ENCODE data around the gene CIDEB. TPM values are rescaled to one million over a fixed set of nuclear protein-coding genes. Genes with fewer than 3 reads are reported as not detected.

CIDEB gene
- polyA plus RNA-seq, 1 donor from 2014 or later = not detected

DNA sequence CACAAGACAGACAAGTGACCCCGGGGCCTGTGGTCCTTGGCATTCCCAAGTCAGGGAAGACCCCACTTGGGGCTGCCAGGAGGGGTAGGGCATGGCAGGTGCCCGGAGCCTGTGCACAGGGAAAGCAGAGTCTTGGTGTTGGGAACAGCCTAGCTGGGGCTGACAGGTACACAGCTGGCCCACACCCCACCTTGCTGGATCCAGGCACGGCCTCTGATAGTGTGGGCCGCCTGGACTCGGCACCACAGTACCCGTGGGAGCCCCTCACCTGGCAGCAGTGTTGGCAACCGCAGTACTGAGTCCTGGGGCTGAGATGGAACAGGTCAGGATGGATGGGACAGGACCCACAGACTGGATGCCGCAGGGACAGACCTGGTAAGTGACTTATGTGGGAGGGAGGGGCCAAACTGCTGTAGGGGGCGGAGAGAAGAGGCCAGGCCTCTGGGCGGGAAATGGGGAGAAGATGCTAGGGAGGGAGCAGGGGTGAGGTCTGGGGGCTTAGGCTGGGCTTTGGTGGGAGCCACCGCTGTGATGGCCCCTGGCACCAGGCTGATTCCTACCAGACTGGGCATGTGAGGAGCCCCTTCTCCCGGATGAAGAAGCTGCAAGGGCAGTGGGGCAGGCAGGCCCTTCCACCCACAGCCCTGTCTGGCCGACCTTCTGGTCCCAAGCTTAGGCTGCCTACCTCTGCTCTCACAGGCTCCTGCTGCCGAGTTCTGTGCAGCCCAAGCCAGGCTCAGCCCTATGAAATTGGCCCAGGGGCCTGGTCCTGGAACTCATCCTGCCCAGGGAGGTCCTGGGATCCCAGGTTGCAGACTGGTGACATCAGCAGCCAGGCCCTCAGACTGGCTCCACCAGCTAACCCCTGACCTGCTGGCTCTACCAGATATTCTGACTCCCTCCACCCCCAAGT lies 44.7 kb downstream of the CIDEB start, which contains the start of gene TGM1:
TSS of gene TGM1 (minus strand) at position 357 of the 913 bp plus-strand sequence. CDS start 825 bp downstream, outside the sequence.
- Histone ChIP-seq H3F3A (ENCODE audit: insufficient read depth, low read length, poor library complexity, severe bottlenecking) (no peaks in the 10 kb centered on the region), H3K4me2 (ENCODE audit: low read length) (no peak within 1 kb of the TSS), H3K9me2 (ENCODE audit: insufficient read depth, low read length) (no peaks in the 10 kb centered on the region), H3K79me2 (replicated peaks; ENCODE audit: insufficient read depth, low read length) (no peaks in the 10 kb centered on the region), H2AFZ (ENCODE audit: low read depth, low read length) (no peak within 1 kb of the TSS), H3K4me3 (ENCODE audit: low read length) (no peak within 1 kb of the TSS), H3K9ac (ENCODE audit: low read length) (no peak within 1 kb of the TSS), H3K27ac (ENCODE audit: low read length) (no peak within 1 kb of the TSS), H3K27me3 (ENCODE audit: insufficient read depth, low read depth, low read length) (no peaks in the 10 kb centered on the region), H4K20me1 (ENCODE audit: insufficient read depth) (no peaks in the 10 kb centered on the region), H3K36me3 (ENCODE audit: insufficient read depth, low read length) (no peaks in the 10 kb centered on the region), H3K9me3 (ENCODE audit: low read length) (no peaks in the 10 kb centered on the region)
- TF ChIP-seq POLR2AphosphoS5 (IDR thresholded peaks at IDR 0.05) (no peak), EZH2 (IDR thresholded peaks at IDR 0.05; ENCODE audit: borderline replicate concordance, insufficient read depth, low read length, poor library complexity, severe bottlenecking) (no peak), TAF1 (IDR thresholded peaks at IDR 0.05; ENCODE audit: low read depth) (no peak), MXI1 (conservative IDR thresholded peaks at IDR 0.05; ENCODE audit: poor library complexity, severe bottlenecking) (no peak), SMC3 (conservative IDR thresholded peaks at IDR 0.05; ENCODE audit: poor library complexity) (no peak), EP300 (conservative IDR thresholded peaks at IDR 0.05; ENCODE audit: poor library complexity, severe bottlenecking) (no peak), RAD21 (conservative IDR thresholded peaks at IDR 0.05) (no peak)
- TF ChIP-seq, protein P1, sequence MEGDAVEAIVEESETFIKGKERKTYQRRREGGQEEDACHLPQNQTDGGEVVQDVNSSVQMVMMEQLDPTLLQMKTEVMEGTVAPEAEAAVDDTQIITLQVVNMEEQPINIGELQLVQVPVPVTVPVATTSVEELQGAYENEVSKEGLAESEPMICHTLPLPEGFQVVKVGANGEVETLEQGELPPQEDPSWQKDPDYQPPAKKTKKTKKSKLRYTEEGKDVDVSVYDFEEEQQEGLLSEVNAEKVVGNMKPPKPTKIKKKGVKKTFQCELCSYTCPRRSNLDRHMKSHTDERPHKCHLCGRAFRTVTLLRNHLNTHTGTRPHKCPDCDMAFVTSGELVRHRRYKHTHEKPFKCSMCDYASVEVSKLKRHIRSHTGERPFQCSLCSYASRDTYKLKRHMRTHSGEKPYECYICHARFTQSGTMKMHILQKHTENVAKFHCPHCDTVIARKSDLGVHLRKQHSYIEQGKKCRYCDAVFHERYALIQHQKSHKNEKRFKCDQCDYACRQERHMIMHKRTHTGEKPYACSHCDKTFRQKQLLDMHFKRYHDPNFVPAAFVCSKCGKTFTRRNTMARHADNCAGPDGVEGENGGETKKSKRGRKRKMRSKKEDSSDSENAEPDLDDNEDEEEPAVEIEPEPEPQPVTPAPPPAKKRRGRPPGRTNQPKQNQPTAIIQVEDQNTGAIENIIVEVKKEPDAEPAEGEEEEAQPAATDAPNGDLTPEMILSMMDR (IDR thresholded peaks at IDR 0.05; ENCODE audit: poor library complexity, severe bottlenecking) = no peak
- TF ChIP-seq, protein P2, sequence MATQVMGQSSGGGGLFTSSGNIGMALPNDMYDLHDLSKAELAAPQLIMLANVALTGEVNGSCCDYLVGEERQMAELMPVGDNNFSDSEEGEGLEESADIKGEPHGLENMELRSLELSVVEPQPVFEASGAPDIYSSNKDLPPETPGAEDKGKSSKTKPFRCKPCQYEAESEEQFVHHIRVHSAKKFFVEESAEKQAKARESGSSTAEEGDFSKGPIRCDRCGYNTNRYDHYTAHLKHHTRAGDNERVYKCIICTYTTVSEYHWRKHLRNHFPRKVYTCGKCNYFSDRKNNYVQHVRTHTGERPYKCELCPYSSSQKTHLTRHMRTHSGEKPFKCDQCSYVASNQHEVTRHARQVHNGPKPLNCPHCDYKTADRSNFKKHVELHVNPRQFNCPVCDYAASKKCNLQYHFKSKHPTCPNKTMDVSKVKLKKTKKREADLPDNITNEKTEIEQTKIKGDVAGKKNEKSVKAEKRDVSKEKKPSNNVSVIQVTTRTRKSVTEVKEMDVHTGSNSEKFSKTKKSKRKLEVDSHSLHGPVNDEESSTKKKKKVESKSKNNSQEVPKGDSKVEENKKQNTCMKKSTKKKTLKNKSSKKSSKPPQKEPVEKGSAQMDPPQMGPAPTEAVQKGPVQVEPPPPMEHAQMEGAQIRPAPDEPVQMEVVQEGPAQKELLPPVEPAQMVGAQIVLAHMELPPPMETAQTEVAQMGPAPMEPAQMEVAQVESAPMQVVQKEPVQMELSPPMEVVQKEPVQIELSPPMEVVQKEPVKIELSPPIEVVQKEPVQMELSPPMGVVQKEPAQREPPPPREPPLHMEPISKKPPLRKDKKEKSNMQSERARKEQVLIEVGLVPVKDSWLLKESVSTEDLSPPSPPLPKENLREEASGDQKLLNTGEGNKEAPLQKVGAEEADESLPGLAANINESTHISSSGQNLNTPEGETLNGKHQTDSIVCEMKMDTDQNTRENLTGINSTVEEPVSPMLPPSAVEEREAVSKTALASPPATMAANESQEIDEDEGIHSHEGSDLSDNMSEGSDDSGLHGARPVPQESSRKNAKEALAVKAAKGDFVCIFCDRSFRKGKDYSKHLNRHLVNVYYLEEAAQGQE (IDR thresholded peaks at IDR 0.05; ENCODE audit: borderline replicate concordance) = no peak

DNA sequence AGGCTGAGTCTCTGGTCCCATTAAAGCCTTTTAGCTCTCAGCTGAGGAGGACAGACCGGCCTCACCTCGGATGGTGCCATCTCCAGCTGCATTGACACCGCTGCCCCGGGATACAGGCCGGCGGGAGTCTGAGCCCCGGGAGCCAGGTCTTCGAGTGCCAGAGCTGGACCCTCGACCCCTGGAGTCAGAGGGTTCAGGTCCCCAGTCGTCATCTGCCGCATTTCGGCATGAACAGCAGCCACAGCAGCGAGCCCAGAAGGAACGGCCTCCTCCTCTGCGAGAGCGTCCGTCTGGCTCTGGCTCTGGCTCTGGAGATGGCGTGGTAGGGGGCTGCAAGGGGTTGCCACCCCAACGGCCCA lies 45.8 kb downstream of the CIDEB start:
- TF ChIP-seq, protein P2 (IDR thresholded peaks at IDR 0.05; ENCODE audit: borderline replicate concordance) = no peak
- TF ChIP-seq POLR2AphosphoS5 (IDR thresholded peaks at IDR 0.05) (no peak), SMC3 (conservative IDR thresholded peaks at IDR 0.05; ENCODE audit: poor library complexity) (no peak), RAD21 (conservative IDR thresholded peaks at IDR 0.05) (no peak), MXI1 (conservative IDR thresholded peaks at IDR 0.05; ENCODE audit: poor library complexity, severe bottlenecking) (no peak), EP300 (conservative IDR thresholded peaks at IDR 0.05; ENCODE audit: poor library complexity, severe bottlenecking) (no peak), TAF1 (IDR thresholded peaks at IDR 0.05; ENCODE audit: low read depth) (no peak), EZH2 (IDR thresholded peaks at IDR 0.05; ENCODE audit: borderline replicate concordance, insufficient read depth, low read length, poor library complexity, severe bottlenecking) (no peak)
- TF ChIP-seq, protein P1 (IDR thresholded peaks at IDR 0.05; ENCODE audit: poor library complexity, severe bottlenecking) = no peak
- Histone ChIP-seq H3K4me3 (ENCODE audit: low read length) (no peak overlapping the region), H3K9ac (ENCODE audit: low read length) (no peak overlapping the region), H2AFZ (ENCODE audit: low read depth, low read length) (no peak overlapping the region), H4K20me1 (ENCODE audit: insufficient read depth) (no peaks in the 10 kb centered on the region), H3K79me2 (replicated peaks; ENCODE audit: insufficient read depth, low read length) (no peaks in the 10 kb centered on the region), H3K4me2 (ENCODE audit: low read length) (no peak overlapping the region), H3F3A (ENCODE audit: insufficient read depth, low read length, poor library complexity, severe bottlenecking) (no peaks in the 10 kb centered on the region), H3K36me3 (ENCODE audit: insufficient read depth, low read length) (no peaks in the 10 kb centered on the region), H3K9me2 (ENCODE audit: insufficient read depth, low read length) (no peaks in the 10 kb centered on the region), H3K27me3 (ENCODE audit: insufficient read depth, low read depth, low read length) (no peaks in the 10 kb centered on the region), H3K9me3 (ENCODE audit: low read length) (no peaks in the 10 kb centered on the region), H3K27ac (ENCODE audit: low read length) (no peak overlapping the region)

Data from neural cell (in vitro differentiated cells).